HCT116 (cell line): Measurements from ENCODE around the gene SMARCA4. TPM values are rescaled to one million over a fixed set of nuclear protein-coding genes. Genes with fewer than 3 reads are reported as not detected.
"Not testable (repeated sequence)": the region's sequence is repeated elsewhere in the genome, so short reads cannot be mapped to it uniquely, and the experiment has no call there.

Source experiments
- ATAC-seq: fragments of 200-7000 bp; cut with Tn5 transposase; 2 replicates; pipeline ENCODE4 v1.9.1; 2020; ENCODE audit warnings: mild to moderate bottlenecking, moderate library complexity
- BruUV-seq: library from RNA; stranded (reverse); fragments of 400-500 nt; replicated peaks from 2 replicates; lab custom pipeline; 2021; lab: Mats Ljungman, UMichigan
- CTCF ChIA-PET: fragments of 300-600 bp; sonication (Branson Sonifier 250); formaldehyde crosslinking; loops from one replicate; lab custom pipeline; 2021; ENCODE audit warnings: antibody characterized with exemption; lab: Charles Lee
- POLR2A ChIA-PET: fragments of 300-600, 350-600 bp; sonication (Branson Sonifier 250); formaldehyde crosslinking; loops from one replicate; lab custom pipeline; 2021; ENCODE audit warnings: antibody characterized with exemption; lab: Charles Lee
- RAD21 ChIA-PET, 2 experiments: fragments of 300-600 bp; sonication (Branson Sonifier 250); formaldehyde crosslinking; loops; one replicate each; lab custom pipeline; 2023; ENCODE audit warnings: low total read pairs in 2 of 2; ENCODE audit not compliant: uncharacterized antibody in 2 of 2, unreplicated experiment in 2 of 2, low non-redundant PET in 1 of 2; lab: Charles Lee
- DNase-seq: peaks from one replicate; pipeline ENCODE4 v3.0.0-alpha.2; 2010; ENCODE audit warnings: low read depth, low spot score
- H2AFZ ChIP-seq: fragments of 200-600 bp; shearing (Covaris generic), sonication (generic); 2 replicates; pipeline ENCODE4 v1.6.1; 2017; ENCODE audit warnings: low read depth, mixed run types, mixed read lengths, antibody characterized with exemption, low read length; ENCODE audit not compliant: poor library complexity, severe bottlenecking
- H3K27ac ChIP-seq: 2 replicates; pipeline ENCODE4 v1.5.1; 2012; ENCODE audit warnings: low read depth, low read length
- H3K27me3 ChIP-seq: fragments of 200-600 bp; sonication (generic); 2 replicates; pipeline ENCODE4 v1.6.1; 2016; ENCODE audit warnings: mixed run types, low read length, mixed read lengths; ENCODE audit not compliant: insufficient read depth
- H3K36me3 ChIP-seq, 2 experiments: fragments of 200-500 bp in 1 of 2; fragments of 200-600 bp in 1 of 2; sonication (Bioruptor generic) in 1 of 2; sonication (generic) in 1 of 2; 2 replicates each; pipeline versions ENCODE4 v1.5.1 to v1.6.1; 2014 to 2016; ENCODE audit warnings: low read length in 2 of 2, inconsistent platforms in 1 of 2, mixed read lengths in 1 of 2, mixed run types in 1 of 2; ENCODE audit not compliant: insufficient read depth in 2 of 2, control insufficient read depth in 1 of 2
- H3K4me1 ChIP-seq, 2 experiments: fragments of 200-600 bp in 1 of 2; sonication (generic) in 1 of 2; 2 replicates each; pipeline versions ENCODE4 v1.5.1 to v1.6.1; 2012 to 2017; ENCODE audit warnings: low read length in 2 of 2, inconsistent platforms in 1 of 2, mild to moderate bottlenecking in 1 of 2, mixed read lengths in 1 of 2, mixed run types in 1 of 2, moderate library complexity in 1 of 2; ENCODE audit not compliant: insufficient read depth in 2 of 2, control insufficient read depth in 1 of 2
- H3K4me2 ChIP-seq: fragments of 200-600 bp; sonication (generic); 2 replicates; pipeline ENCODE4 v1.6.1; 2017; ENCODE audit warnings: mixed run types, low read length, mixed read lengths
- H3K4me3 ChIP-seq, 2 experiments: fragments of 200-600 bp in 1 of 2; sonication (generic) in 1 of 2; replicated peaks in 1 of 2; 2 replicates each; pipeline ENCODE4 v1.5.1; 2011 to 2016; ENCODE audit warnings: low read length in 2 of 2, control low read depth in 1 of 2, low read depth in 1 of 2, mild to moderate bottlenecking in 1 of 2, mixed read lengths in 1 of 2, mixed run types in 1 of 2
- H3K79me2 ChIP-seq: fragments of 200-600 bp; sonication (generic); 2 replicates; pipeline ENCODE4 v1.6.1; 2017; ENCODE audit warnings: mild to moderate bottlenecking, mixed run types, low read length, moderate library complexity, mixed read lengths; ENCODE audit not compliant: insufficient read depth
- H3K9ac ChIP-seq: fragments of 200-600 bp; sonication (generic); 2 replicates; pipeline ENCODE4 v1.6.1; 2016; ENCODE audit warnings: low read length, mixed read lengths
- H3K9me2 ChIP-seq: fragments of 200-600 bp; sonication (generic), shearing (Covaris generic); 2 replicates; pipeline ENCODE4 v1.6.1; 2017; ENCODE audit warnings: mixed run types, mild to moderate bottlenecking, moderate library complexity; ENCODE audit not compliant: insufficient read depth
- H3K9me3 ChIP-seq, 2 experiments: fragments of 200-500 bp in 1 of 2; fragments of 200-600 bp in 1 of 2; sonication (Bioruptor generic) in 1 of 2; sonication (generic) in 1 of 2; 2 replicates each; pipeline ENCODE4 v1.6.1; 2014 to 2017; ENCODE audit warnings: low read length in 2 of 2, mixed read lengths in 2 of 2, inconsistent platforms in 1 of 2, low read depth in 1 of 2, mild to moderate bottlenecking in 1 of 2, mixed run types in 1 of 2, moderate library complexity in 1 of 2; ENCODE audit not compliant: control insufficient read depth in 1 of 2, insufficient read depth in 1 of 2
- H4K20me1 ChIP-seq: fragments of 200-600 bp; sonication (generic), shearing (Covaris generic); 2 replicates; pipeline ENCODE4 v1.6.1; 2017; ENCODE audit warnings: mixed run types, mild to moderate bottlenecking, moderate library complexity; ENCODE audit not compliant: insufficient read depth
- EZH2 ChIP-seq: fragments of 200-600 bp; sonication (generic); IDR thresholded peaks from 2 replicates; pipeline ENCODE4 v1.6.1; 2017; ENCODE audit warnings: antibody characterized with exemption, mixed run types
- FOSL1 ChIP-seq: IDR thresholded peaks from 2 replicates; pipeline ENCODE4 v1.6.1; 2012; ENCODE audit warnings: low read depth
- MAX ChIP-seq: IDR thresholded peaks from 2 replicates; pipeline ENCODE4 v1.6.1; 2012
- POLR2A ChIP-seq: IDR thresholded peaks from 2 replicates; pipeline ENCODE4 v1.7.0; 2011; ENCODE audit warnings: borderline replicate concordance; ENCODE audit not compliant: insufficient read depth, insufficient read length; ENCODE audit errors: extremely low read depth
- POLR2AphosphoS5 ChIP-seq: IDR thresholded peaks from 2 replicates; pipeline ENCODE4 v1.6.1; 2011; ENCODE audit warnings: mild to moderate bottlenecking, low read depth, low read length, moderate library complexity
- SIN3A ChIP-seq: IDR thresholded peaks from 2 replicates; pipeline ENCODE4 v1.6.1; 2012; ENCODE audit warnings: low read depth
- SP1 ChIP-seq: IDR thresholded peaks from 2 replicates; pipeline ENCODE4 v1.6.1; 2012; ENCODE audit warnings: low read depth
- SRF ChIP-seq: IDR thresholded peaks from 2 replicates; pipeline ENCODE4 v1.6.1; 2012; ENCODE audit warnings: low read depth
- TCF7L2 ChIP-seq: IDR thresholded peaks from 2 replicates; pipeline ENCODE4 v1.7.0; 2011; ENCODE audit warnings: borderline replicate concordance, inconsistent platforms; ENCODE audit not compliant: insufficient read depth, insufficient read length; ENCODE audit errors: extremely low read depth
- YY1 ChIP-seq: IDR thresholded peaks from 2 replicates; pipeline ENCODE4 v1.6.1; 2011; ENCODE audit warnings: low read length, low read depth, moderate library complexity, mild to moderate bottlenecking; ENCODE audit not compliant: insufficient replicate concordance; ENCODE audit errors: extremely low read depth
- ZNF274 ChIP-seq: fragments of 200-500 bp; sonication (Bioruptor generic); IDR thresholded peaks from 2 replicates; pipeline ENCODE4 v1.6.1; 2014; ENCODE audit warnings: mild to moderate bottlenecking, low read depth, low read length, inconsistent platforms
- intact Hi-C: fragments of 100-400 bp; cut with micrococcal nuclease; formaldehyde crosslinking; loops from 2 replicates; pipeline ENCODE4 v1.10.0; 2022
- total RNA-seq: library from RNA; stranded (reverse); gene quantifications from one replicate; pipeline ENCODE4 v1.2.1, GENCODE V29; 2021; ENCODE audit not compliant: unreplicated experiment
- TF ChIP-seq, protein P1 (sequence below): IDR thresholded peaks from 2 replicates; pipeline ENCODE4 v1.6.1; 2012

SMARCA4 gene
- total RNA-seq, 1 experiment from 2014 or later, result 116 TPM

- TF ChIP-seq SP1 (peak; percentile 86), YY1 (peak; percentile 34), POLR2A (peak; percentile 90), SIN3A (peak; percentile 88)
Observed at GRCh38 chr19:11089254-11090013, 128.6 kb downstream of the SMARCA4 start, which contains the start of gene LDLR (continued).

GRCh38 chr19:11090014-11090263 is 129.1 kb downstream of the SMARCA4 start:
- H3K4me1 ChIP-seq, result peaks cover 79 to 86% of the 10 kb centered on the region in 2 experiments
- H3K27me3 ChIP-seq, RAD21 ChIA-PET, H4K20me1 ChIP-seq, POLR2A ChIA-PET, H3K9me3 ChIP-seq, H3K9me2 ChIP-seq, DNase-seq, H2AFZ ChIP-seq, BruUV-seq, H3K36me3 ChIP-seq: not testable (repeated sequence)
- peak overlapping the region; percentile 92 to 97 for H3K4me3 ChIP-seq
- H3K4me2 ChIP-seq, result peak overlapping the region; percentile 97
- CTCF ChIA-PET, result interaction anchor here (1.3 kb wide), 3 partner anchors 36 to 153 kb away, joined by 3 to 5 read pairs (median 4); no protein-coding TSS in a partner anchor
- ATAC-seq, result peak; percentile 6
- intact Hi-C loops, result loop anchor here (2.0 kb wide), 1 partner anchor 53 kb away; no protein-coding TSS in a partner anchor
- peak overlapping the region; percentile 80 for H3K27ac ChIP-seq
- peaks cover 54% of the 10 kb centered on the region for H3K79me2 ChIP-seq
- H3K9ac ChIP-seq, result peak overlapping the region; percentile 99

DNA sequence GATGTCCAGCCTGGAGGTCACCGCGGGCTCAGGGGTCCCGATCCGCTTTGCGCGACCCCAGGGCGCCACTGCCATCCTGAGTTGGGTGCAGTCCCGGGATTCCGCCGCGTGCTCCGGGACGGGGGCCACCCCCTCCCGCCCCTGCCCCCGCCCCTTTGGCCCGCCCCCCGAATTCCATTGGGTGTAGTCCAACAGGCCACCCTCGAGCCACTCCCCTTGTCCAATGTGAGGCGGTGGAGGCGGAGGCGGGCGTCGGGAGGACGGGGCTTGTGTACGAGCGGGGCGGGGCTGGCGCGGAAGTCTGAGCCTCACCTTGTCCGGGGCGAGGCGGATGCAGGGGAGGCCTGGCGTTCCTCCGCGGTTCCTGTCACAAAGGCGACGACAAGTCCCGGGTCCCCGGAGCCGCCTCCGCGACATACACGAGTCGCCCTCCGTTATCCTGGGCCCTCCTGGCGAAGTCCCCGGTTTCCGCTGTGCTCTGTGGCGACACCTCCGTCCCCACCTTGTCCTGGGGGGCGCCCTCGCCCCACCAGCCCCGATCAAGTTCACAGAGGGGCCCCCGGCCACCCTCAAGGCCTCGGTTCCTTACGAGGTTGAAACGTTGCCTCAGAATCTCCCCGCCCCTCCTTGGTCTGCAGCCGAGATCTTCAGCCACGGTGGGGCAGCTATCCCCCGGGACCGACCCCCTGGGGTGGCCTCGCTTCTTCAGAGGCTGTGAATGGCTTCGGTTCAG is 129.6 kb downstream of the SMARCA4 start:
- peaks cover 77 to 86% of the 10 kb centered on the region in 2 experiments for H3K4me1 ChIP-seq
- H3K27ac ChIP-seq, result peak overlapping the region; percentile 91
- no peaks in the 10 kb centered on the region for H3K9me2 ChIP-seq
- peak; percentile 77 for ATAC-seq
- no peaks in the 10 kb centered on the region for H4K20me1 ChIP-seq
- ChIA-PET RAD21 (no interaction called here), POLR2A (interaction anchor here (1.2 kb wide), 1 partner anchor 55 kb away, joined by 3 read pairs; no protein-coding TSS in a partner anchor), CTCF (interaction anchor here (1.3 kb wide), 2 partner anchors 36 to 154 kb away, joined by 3 to 5 read pairs; no protein-coding TSS in a partner anchor)
- intact Hi-C loops, result loop anchor here (2.0 kb wide), 1 partner anchor 54 kb away; no protein-coding TSS in a partner anchor
- H3K4me3 ChIP-seq, result peak overlapping the region; percentile 92 to 97
- peaks cover 2 to 12% of the 10 kb centered on the region in 2 experiments; a peak in 2 of 4 replicates for H3K36me3 ChIP-seq
- H3K4me2 ChIP-seq, result peak overlapping the region; percentile 97
- peak; percentile 86 for DNase-seq
- peak overlapping the region; percentile 99 for H3K9ac ChIP-seq
- TF ChIP-seq POLR2A, result peak; percentile 49
- TF ChIP-seq, protein P1, sequence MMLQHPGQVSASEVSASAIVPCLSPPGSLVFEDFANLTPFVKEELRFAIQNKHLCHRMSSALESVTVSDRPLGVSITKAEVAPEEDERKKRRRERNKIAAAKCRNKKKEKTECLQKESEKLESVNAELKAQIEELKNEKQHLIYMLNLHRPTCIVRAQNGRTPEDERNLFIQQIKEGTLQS, result no peak
- no peak for TF ChIP-seq SRF
- TF ChIP-seq POLR2AphosphoS5, result peak; percentile 65
- peak; percentile 82 for TF ChIP-seq SIN3A
- no peak for TF ChIP-seq EZH2
- TF ChIP-seq ZNF274, result no peak
- peak; percentile 82 for TF ChIP-seq SP1
- peak; percentile 10 for TF ChIP-seq TCF7L2
- no peak for TF ChIP-seq FOSL1
- peak; percentile 70 for TF ChIP-seq MAX
- BruUV-seq, result no TSS peak
- no peaks in the 10 kb centered on the region for H3K27me3 ChIP-seq
- no peaks in the 10 kb centered on the region for H3K9me3 ChIP-seq
- H2AFZ ChIP-seq, result no peak overlapping the region
- H3K79me2 ChIP-seq, result peaks cover 59% of the 10 kb centered on the region
